ENCODE measurements around the gene PUSL1. TPM values are rescaled to one million over a fixed set of nuclear protein-coding genes. Genes with fewer than 3 reads are reported as not detected.

The PUSL1 gene
- total and polyA plus RNA-seq, 2 of the 4 experiments (the other 2 are of a cell fraction), result 10.9 to 33.0 TPM

- intact Hi-C loops (cut with micrococcal nuclease), result no loop called here
- no TSS peak for BruUV-seq (replicated peaks)
- peaks cover 32 to 73% of the 10 kb centered on the region in 2 experiments for H3K79me1 ChIP-seq (ENCODE audit: low read depth in 1 of 2, low read length in 2 of 2)
- no peak overlapping the region for H2AFZ ChIP-seq (replicated peaks; ENCODE audit: low read length, poor library complexity)
- H4K91ac ChIP-seq (ENCODE audit: insufficient read depth, low read depth, low read length), result peak overlapping the region; percentile 85
- H3K56ac ChIP-seq (ENCODE audit: extremely low read depth, insufficient read depth, low read length), result no peak overlapping the region
- H2AK9ac ChIP-seq (replicated peaks; ENCODE audit: low read depth, low read length, poor library complexity), result no peak overlapping the region
- H2BK5ac ChIP-seq (ENCODE audit: low read depth, low read length, poor library complexity, severe bottlenecking), result peak overlapping the region; percentile 100
- peak overlapping the region; percentile 12; the same call in 1 of the 2 replicates for H4K5ac ChIP-seq (ENCODE audit: low read depth, low read length)
- dilution Hi-C loops (cut with HindIII; ENCODE audit: low sequenced_read_pairs, unreplicated experiment), result no loop called here
- peak overlapping the region; percentile 99; the same call in 1 of the 2 replicates for H2BK120ac ChIP-seq (ENCODE audit: low read depth, low read length)
- peaks cover 43% of the 10 kb centered on the region for H3K4me1 ChIP-seq (ENCODE audit: control insufficient read depth, insufficient read depth, low read length)
- no peaks in the 10 kb centered on the region for H3K9me3 ChIP-seq (ENCODE audit: control insufficient read depth, insufficient read depth, low read length)
- no peak for TF ChIP-seq RAD21 (IDR thresholded peaks at IDR 0.05; ENCODE audit: low read length)
- TF ChIP-seq MAFK (IDR thresholded peaks at IDR 0.05; ENCODE audit: low read depth, low read length), result no peak
- TF ChIP-seq NFE2L2 (IDR thresholded peaks at IDR 0.05; ENCODE audit: low read depth, low read length), result no peak
- TF ChIP-seq, protein P1, sequence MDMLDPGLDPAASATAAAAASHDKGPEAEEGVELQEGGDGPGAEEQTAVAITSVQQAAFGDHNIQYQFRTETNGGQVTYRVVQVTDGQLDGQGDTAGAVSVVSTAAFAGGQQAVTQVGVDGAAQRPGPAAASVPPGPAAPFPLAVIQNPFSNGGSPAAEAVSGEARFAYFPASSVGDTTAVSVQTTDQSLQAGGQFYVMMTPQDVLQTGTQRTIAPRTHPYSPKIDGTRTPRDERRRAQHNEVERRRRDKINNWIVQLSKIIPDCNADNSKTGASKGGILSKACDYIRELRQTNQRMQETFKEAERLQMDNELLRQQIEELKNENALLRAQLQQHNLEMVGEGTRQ (IDR thresholded peaks at IDR 0.05; ENCODE audit: low read depth, low read length), result no peak
- TF ChIP-seq SMC3 (IDR thresholded peaks at IDR 0.05; ENCODE audit: low read depth, low read length), result no peak
- TF ChIP-seq RCOR1 (IDR thresholded peaks at IDR 0.05; ENCODE audit: insufficient replicate concordance, low read length), result no peak
- TF ChIP-seq POLR2A (IDR thresholded peaks at IDR 0.05; ENCODE audit: low read depth, low read length), result no peak
- TF ChIP-seq CTCF (conservative IDR thresholded peaks at IDR 0.05; ENCODE audit: low read depth, low read length), result no peak
- TF ChIP-seq RFX5 (IDR thresholded peaks at IDR 0.05; ENCODE audit: low read depth, low read length), result no peak
- H2BK20ac ChIP-seq (ENCODE audit: low read depth, low read length), result peak overlapping the region; percentile 63; the same call in 1 of the 2 replicates
- no peak overlapping the region for H2BK15ac ChIP-seq (ENCODE audit: low read depth, low read length)
- peaks cover 54% of the 10 kb centered on the region for H3K36me3 ChIP-seq (ENCODE audit: control insufficient read depth, insufficient read depth, low read length)
- H3K18ac ChIP-seq (ENCODE audit: low read depth, low read length), result no peak overlapping the region
- peak overlapping the region; percentile 97 for H3K4ac ChIP-seq (ENCODE audit: low read depth, low read length)
- POLR2A ChIA-PET (ENCODE audit: unreplicated experiment), result no interaction called here
- H3K27me3 ChIP-seq (ENCODE audit: control insufficient read depth, insufficient read depth, low read length), result no peaks in the 10 kb centered on the region
- no peak overlapping the region for H3K4me2 ChIP-seq (ENCODE audit: low read depth, low read length)
- peak overlapping the region; percentile 98 for H3K27ac ChIP-seq (ENCODE audit: insufficient read depth, low read length)
- no peak overlapping the region for H3K4me3 ChIP-seq (ENCODE audit: insufficient read depth, low read depth, low read length)
- no peak for ATAC-seq (ENCODE audit: low read depth)
- in situ Hi-C loops (cut with MboI; ENCODE audit: low sequenced_read_pairs), result no loop called here
- no peak overlapping the region; the same call in 1 of the 2 replicates for H3K14ac ChIP-seq (replicated peaks; ENCODE audit: low read depth, low read length)
- peaks cover 13% of the 10 kb centered on the region for H4K20me1 ChIP-seq (ENCODE audit: insufficient read depth, low read length)
- no peak overlapping the region for H3K9ac ChIP-seq (ENCODE audit: low read depth, low read length)
- 95% methylated on average over 14 of the region's 17 CpGs; no CpG with 5 or more reads in 1 of the 2 experiments for WGBS, 2 experiments (ENCODE audit: extremely low coverage in 2 of 2, insufficient read length in 1 of 2)
- H3K9me1 ChIP-seq (ENCODE audit: insufficient read depth, low read length), result peaks cover 29% of the 10 kb centered on the region
- H4K8ac ChIP-seq (ENCODE audit: low read depth in 2 of 2, low read length in 2 of 2), result no peak overlapping the region; a peak in 1 of 4 replicates
- CTCF ChIA-PET, result no interaction called here
- DNase-seq, result no peak
- peak overlapping the region; percentile 85; the same call in 1 of the 2 replicates for H2AK5ac ChIP-seq (ENCODE audit: low read depth, low read length)
- H3K23ac ChIP-seq (ENCODE audit: low read depth, low read length), result no peak overlapping the region
Measured at GRCh38 chr1:1262071-1262470, 46.3 kb upstream of the PUSL1 start.
